Measurements from ENCODE around the gene PDE3B.

Gene PDE3B

DNA sequence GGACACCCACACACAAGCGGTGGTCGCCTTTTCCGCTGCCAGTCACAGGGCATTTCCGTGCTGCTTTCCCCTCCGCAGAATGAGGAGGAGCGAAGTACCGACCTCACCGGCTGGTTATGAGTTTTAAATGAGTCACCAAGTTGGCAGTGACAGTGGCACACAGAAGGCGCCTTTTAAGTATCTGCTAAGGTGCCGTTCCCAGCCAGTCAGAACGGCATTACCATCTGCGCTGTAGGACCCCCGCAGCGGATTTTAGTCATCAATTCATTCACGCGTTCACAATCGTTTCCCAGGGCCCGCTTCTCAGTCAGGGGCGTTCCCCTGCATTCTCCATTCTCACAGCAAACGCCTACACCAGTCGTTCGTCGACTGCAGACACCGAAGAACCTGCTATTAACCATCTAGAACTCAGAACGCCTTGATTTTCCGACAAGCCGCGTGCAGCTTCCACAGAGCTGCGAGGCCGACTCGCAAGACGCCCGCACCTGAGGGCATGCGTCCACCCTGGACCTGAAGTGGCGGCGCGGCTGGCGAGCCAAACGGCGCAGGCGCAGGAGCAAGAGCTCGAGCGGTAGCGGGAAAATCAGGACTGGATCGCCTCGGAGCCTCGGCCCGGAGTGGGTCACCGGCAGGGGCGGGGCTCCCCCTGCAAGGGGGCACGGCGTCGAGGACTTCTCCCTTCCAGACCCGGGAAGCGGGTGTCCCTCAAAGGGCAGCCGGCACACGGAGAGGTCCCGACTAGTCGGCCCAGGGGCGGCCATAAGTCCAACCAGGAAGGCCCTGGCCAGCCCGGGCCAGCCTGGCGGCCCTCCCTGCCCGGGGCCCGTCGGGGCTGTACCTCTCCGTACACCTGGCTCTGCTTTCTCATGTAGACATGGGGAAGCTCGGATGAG, 247.8 kb downstream of the PDE3B start:
- peak; percentile 93 for DNase-seq (ENCODE audit: low spot score)

- DNase-seq (ENCODE audit: low spot score) = peak; percentile 95
Observed at GRCh38 chr11:14892036-14892556, 248.5 kb downstream of the PDE3B start, which contains the start of gene CYP2R1. TSS of gene CYP2R1 (minus strand) at chr11:14892231. CDS start at chr11:14892205, 26 bp downstream.

- DNase-seq (ENCODE audit: low spot score) = no peak
Observed at GRCh38 chr11:14892577-14892976, 249.0 kb downstream of the PDE3B start.

DNA sequence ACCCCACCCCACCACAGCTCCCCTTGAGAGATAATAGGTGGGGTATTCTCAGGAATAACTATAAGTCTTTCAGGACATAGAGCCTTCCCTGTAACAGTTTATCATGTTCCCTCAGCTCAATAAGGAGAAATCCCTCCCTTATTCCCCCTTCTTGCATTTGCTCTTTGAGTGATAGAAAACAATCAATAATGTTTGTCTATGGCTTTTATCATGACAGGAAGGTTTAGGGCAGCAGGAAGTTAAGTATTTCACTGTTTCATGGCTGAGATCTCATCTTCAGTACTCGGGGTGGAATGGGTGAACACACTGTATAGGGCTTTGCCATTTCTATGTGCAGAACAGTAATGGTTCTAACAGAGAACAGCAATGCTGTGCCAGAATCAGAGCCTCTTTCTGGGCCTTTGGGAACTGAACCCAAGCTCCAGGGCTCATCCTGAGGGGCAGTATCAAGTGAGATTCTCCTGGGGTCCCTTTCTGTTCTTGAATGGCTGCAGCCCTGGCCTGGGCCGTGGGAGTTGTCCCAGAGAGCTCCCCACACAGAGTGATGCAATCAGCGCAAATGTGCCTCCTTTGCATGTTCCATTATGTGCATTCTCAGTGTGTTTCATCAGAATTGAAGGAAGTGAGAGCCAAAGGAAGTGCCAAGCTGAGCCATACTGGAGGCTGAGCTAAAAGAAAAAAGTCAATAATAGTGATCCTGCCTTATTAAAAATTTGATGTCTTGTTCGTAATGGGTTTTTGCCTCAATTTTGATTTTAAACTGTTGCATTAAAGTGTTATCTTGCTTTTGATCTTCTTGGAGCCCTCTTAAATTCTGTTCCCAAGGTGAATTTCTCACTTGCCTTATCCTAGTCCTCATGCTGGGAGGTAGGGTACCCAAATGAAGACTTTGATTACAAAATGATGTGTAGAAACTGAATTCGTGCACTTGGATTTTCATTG, 251.3 kb downstream of the PDE3B start:
- DNase-seq (ENCODE audit: low spot score) = peak; percentile 35

GRCh38 chr11:14898355-14898754, 254.8 kb downstream of the PDE3B start:
- no peak for DNase-seq (ENCODE audit: low spot score)

GRCh38 chr11:14898906-14899305, 255.3 kb downstream of the PDE3B start:
- no peak for DNase-seq (ENCODE audit: low spot score)

DNA sequence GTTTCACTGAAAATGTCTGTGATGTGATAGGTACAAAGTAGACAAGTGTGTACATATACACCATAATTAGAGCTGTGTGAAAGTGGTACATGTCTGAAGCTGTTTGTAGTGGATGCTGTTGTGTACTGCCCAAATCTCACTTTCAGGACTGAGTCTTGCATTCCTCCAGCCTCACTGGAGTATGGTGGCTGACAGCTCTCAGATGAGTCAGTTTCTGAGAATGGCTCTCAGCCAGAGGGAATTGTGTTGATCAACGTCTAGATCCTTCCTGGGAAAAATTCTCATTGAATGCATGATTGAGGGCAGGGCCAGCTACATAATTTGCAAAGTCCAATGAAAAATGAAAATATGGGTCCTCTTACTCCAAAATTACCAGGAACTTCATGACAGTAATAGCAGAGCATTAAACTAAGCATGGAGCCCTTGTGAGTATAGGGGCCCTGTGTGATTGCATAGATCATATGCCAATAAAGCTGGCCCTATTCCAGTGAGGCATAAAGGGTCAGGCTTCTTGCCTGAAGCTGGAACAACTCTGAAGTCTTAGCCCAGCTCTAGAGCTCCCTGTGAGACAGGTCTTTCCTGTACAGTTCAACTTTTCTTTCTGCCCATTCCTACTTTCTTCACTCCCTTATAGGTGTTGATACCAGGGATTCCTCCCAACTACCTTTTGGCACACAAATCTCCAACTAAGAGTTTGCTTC, 259.2 kb downstream of the PDE3B start:
- peak; percentile 71 for DNase-seq (ENCODE audit: low spot score)

- no peak for DNase-seq (ENCODE audit: low spot score)
Observed at GRCh38 chr11:14904745-14905103, 261.1 kb downstream of the PDE3B start.

DNA sequence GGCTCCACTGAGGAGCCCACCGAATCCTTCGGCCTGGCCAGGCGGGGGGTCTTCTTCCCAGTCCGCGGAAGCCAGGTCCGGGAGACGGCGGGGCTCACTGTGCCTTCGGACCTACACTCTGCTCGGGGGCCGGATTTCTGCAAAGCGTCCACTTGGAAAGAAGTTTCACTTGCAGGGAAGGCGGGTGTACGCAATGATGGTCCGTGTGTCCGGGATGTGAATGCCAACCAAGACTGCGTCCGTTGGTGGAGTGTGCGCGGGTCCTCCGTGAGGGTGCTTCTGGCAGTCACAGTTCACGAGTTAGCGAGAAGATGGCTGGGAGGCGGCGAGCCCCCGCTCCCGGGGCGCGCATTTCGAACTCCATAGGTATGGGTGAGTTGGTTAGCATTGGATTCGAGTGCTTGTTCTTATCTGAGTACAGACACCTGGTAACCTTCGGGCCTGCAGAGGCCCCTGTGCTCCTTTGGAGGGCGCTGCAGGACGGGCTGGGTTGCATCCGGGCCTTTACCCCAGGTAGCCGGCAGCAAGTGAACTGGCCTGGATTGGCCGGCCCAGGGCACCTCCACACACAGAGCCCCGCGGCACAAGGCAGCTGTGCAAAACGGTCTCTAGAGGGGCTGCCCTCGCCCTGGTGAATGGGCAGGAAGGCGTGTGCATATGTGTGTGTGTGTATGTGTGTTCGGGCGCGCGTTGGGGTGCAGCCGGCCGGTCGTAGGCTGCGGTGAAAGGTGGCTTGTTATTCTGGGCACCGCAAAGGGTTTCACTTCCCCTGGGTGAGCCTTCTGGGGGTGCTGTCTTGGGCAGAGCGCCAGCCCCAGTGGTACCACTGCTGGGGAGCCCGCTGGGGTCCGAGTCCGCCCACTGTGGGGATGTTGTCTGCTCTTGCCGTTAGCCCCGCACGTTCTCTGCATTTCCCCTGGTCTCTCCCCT, 261.8 kb downstream of the PDE3B start:
- DNase-seq (ENCODE audit: low spot score) = no peak

DNA sequence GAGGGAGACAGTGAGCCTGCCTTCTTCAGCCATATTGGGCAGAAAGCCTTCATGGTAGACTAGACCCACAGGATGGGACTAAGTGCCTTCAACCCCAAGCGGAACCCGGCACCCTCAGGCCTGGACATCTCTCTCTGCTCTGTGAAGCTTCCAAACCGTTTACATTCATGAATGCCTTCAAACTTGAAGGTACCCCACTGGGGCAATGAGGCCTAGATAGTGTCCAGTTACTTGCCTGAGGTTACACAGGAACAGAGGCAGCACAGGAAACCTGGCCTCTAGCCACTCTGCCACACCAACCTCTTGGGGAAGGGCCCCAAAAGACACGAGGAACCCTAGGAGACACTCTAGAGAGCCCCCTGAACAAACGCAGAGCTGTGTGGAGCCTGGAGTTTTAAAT, 263.0 kb downstream of the PDE3B start:
- no peak for DNase-seq (ENCODE audit: low spot score)

GRCh38 chr11:14906993-14907392, 263.4 kb downstream of the PDE3B start:
- DNase-seq (ENCODE audit: low spot score) = no peak

GRCh38 chr11:14907411-14908213, 264.0 kb downstream of the PDE3B start:
- no peak for DNase-seq (ENCODE audit: low spot score)

DNA sequence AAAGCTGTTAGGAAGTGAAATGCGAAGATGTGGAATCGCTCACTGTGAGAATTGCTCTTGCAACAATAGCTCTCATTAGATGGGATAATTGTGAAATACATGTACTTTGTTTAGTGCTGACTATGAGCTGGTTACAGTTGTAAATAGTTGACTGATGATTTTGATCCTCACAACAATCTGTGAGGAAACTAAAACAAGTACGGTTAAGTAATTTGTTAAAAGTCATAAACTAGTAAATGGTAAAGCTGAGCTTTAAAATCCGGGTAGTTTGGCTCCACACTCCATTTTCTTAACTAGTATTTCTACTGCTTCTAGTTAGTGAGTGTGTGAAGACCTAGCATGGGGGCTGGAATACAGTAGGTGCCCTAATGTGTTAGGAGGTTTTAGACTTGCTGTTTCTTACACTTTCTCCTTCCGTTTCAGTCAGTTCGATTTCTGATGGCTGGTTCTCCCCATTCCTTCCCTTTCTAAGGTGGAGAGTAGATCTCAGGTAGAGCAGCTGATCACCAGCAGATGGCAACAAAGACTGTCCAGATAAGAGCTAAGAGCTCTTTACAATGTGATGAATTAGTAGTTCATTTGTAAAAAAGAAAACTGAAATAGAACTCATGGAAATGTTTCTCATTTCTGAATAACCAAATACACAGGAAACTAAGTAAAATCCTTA, 264.7 kb downstream of the PDE3B start:
- DNase-seq (ENCODE audit: low spot score) = peak; percentile 80

GRCh38 chr11:14914536-14914935, 270.9 kb downstream of the PDE3B start:
- no peak for DNase-seq (ENCODE audit: low spot score)

DNA sequence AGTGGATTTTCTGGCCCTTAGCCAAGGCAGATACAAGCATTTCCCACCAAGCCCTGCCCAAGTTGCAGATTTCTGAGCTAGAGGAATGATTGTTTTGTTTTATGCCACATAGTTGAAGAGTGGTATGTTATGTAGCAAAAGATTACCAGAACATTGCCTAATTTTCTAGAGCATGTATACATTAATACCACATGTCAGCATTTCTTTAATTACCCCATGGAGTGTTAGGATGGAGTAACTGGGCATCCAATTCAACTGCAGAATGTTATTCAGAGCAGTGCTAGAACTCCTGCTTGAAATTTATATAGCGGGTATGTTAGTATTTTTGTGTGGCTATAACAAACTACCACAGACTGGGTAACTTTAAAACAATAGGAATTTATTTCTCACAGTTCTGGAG, 272.8 kb downstream of the PDE3B start:
- no peak for DNase-seq (ENCODE audit: low spot score)
